Measurements from ENCODE around the gene BTRC.
"Not testable (repeated sequence)": the region's sequence is repeated elsewhere in the genome, so short reads cannot be mapped to it uniquely, and the experiment has no call there.

BTRC gene

DNA sequence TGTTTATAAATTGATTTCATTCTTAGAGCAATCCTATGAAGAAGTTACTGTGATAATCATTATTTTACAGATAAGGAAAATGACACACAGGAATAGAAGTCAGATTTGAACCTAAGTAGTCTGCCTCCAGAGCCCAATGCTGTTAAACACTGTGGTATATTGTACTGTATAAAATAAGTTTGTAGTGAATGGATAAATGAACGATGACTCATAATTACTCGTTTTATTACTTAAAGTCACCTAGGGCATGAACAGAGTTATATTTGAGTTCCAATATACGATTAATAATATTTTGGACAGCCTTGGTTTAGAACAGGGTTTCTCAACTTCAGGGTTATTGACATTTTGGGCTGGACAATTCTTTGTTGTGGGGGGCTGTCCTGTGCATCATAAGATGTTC, 7.8 kb upstream of the BTRC start:
- no peak for DNase-seq (ENCODE audit: low read depth in 2 of 3, low spot score in 1 of 3)

DNA sequence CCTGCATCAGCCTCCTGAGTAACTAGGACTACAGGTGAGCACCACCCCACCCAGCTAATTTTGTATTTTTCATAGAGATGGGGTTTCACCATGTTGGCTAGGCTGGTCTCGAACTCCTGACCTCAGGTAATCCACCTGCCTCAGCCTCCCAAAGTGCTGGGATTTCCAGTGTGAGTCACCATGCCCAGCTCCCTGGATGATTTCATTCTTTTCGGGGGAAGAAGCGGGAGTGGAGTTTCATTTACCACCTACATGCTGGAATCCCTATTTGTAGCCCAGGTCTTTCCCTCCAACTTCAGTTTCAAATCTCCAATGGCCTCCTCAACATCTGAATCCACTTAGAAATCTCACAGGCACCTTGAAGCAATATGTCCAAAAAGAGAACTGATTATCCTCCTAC, 2.9 kb upstream of the BTRC start:
- no peak for DNase-seq (ENCODE audit: low read depth in 2 of 3, low spot score in 1 of 3)

DNA sequence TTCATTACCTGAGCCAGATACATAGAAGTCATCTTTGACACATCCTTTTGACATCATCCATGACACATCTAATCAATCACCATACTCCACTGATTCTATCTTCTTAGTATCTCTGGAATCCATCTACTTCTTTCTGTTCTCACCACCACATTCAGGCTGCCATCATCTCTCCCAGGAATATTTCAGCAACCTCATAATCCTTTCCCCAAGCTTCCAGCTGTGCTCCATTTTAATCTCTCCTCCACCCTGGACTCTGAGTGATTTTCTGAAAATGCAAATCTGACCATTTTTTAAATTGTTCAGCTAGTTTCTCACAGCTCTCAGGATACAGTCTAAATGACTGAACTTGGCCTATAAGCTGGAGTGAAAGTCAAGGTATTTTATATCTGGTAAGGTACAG, 2.5 kb upstream of the BTRC start:
- no peak for DNase-seq (ENCODE audit: low read depth in 2 of 3, low spot score in 1 of 3)

DNA sequence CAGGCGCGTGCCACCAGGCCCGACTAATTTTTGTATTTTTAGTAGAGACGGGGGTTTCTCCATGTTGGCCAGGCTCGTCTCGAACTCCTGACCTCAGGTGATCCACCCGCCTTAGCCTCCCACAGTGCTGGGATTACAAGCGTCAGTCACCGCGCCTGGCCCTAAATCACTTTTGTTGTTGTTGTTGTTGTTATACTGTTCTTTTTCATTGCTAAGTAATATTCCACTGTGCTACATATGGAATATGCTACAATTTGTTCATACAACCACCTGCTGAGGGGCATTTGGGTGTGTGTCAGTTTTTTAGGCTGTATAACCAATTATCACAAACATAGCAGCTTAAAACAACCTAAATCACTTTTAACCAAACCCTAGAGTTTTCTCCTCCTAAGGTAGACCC, 1.1 kb upstream of the BTRC start:
- not testable (repeated sequence) for DNase-seq (ENCODE audit: low read depth in 2 of 3, low spot score in 1 of 3)

DNA sequence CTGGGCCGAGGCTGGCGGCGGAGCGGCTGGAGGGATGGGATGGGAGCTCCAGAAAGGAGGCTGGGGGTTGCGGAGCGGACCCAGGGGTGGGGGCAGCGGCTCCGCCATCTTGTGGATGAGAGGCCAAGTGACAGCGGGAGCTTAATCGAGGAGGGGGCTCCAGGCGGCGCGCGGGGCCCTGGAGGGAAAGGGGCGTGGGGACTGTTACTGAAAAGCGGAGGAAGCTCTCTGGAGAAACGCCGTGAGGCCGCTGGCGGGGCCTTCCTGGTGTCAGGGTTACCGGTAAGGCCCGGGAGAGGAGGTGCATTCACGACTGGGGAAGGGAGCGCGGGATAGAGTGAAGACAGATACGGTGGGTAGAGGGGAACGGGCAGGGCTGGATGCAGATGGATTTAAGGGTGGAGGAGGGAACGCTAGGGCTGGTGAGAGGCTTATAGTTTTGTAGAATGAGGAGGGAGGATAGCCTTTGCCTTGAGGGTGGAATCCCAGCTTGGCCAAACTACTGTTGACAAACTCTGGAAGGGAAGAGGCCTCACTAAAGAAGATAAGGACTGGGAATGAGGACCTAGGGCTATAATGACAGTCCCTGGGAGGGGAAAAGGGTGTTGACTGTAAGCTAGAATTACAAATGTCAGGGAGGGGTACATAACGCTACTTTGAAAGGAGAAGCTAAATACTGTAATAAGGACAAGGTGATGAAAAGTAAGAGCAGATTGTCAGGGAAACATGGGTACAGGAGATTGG, 535 bp downstream of the BTRC start:
- DNase-seq (ENCODE audit: low read depth in 2 of 3, low spot score in 1 of 3): peak; percentile 22 to 36 (median 23)

DNA sequence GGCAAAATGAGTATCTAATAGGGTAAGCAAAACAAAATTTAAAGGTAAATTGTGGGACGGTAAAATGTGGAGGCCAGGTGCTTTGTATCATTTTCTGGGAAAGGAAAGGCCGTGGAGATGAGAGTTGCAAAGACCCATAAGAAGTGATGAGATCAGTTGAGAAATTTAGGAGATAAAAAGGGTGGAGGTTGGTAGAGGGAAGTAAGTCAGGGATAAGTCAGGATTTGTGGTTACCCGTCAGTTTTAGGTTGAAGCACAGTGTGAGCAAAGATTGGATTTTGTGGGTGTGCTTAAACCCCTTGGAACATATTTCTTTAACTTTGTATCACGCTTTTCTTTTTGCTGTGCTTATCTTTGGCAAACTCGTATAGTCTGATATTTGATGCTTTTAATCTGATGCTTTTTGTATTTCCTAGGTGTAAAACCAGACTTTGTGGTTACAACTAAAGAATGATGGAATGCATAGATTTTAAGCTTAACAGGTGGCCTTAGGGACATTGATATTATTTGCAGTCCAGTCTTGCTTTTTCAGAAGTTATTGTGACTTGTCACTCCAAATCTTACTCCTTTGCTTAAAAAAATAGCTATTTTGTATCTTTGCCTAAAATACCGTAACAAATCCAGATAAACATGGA, 1.2 kb downstream of the BTRC start:
- no peak for DNase-seq (ENCODE audit: low read depth in 2 of 3, low spot score in 1 of 3)

DNA sequence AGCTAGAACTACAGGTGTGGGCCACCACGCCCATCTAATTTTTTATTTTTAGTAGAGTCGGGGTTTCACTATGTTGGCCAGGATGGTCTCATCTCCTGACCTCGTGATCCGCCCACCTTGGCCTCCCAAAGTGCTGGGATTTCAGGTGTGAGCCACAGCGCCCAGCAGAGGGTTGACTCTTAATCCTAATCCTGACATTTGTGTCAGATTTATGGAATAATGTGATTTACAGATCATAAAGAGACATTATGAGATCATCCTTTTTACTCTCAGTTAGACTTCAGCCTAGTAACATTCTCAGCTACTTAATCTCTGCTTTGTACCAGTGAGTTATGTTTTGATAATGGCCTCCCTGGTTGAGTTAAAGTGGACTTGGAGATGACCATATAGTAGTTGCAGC, 2.2 kb downstream of the BTRC start:
- DNase-seq (ENCODE audit: low read depth in 2 of 3, low spot score in 1 of 3): no peak

DNA sequence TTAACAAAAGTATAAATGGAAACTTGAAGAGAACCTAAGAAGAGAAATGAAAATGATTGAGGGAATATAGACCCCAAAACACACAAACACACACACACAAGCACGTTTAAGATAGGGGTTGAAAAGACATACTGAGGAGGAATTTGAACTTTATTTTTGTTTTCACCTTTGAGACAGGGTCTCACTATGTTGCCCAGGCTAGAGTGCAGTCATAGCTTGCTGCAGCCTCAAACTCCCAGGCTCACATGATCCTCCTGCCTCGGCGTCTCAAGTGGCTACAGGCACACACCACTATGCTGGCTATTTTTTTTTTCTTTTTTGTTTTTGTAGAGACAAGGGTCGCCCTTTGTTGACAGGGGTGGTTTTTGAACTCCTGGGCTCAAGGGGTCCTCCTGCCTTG, 4.0 kb downstream of the BTRC start:
- DNase-seq (ENCODE audit: low read depth in 2 of 3, low spot score in 1 of 3): no peak

DNA sequence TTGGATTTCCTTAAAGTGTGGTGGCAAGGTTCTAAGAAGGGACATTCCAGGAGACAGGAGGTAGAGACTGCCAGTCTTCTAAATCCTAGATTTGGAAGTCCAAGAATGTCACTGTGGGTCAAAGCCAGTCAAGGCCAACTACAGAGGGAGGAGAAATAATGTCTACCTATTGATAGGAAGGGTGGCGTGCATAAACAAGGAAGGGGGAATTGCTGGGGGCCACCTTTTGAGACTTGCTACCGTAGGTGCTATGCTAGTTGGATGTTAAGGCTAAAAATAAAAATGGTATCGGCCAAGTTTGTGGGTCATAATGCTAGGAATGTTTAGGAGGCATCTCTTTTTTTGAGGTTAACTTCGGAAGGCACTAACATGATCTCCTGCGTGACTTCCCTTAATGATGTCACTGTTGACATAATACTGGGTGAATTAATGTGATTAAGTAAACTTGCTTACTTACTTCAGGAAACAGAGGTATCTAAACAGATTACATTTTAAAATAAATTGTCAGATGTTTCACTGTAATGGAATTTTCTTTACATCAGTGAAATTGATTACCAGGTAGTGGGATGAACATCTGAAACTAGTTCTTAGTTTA, 4.8 kb downstream of the BTRC start:
- no peak for DNase-seq (ENCODE audit: low read depth in 2 of 3, low spot score in 1 of 3)

DNA sequence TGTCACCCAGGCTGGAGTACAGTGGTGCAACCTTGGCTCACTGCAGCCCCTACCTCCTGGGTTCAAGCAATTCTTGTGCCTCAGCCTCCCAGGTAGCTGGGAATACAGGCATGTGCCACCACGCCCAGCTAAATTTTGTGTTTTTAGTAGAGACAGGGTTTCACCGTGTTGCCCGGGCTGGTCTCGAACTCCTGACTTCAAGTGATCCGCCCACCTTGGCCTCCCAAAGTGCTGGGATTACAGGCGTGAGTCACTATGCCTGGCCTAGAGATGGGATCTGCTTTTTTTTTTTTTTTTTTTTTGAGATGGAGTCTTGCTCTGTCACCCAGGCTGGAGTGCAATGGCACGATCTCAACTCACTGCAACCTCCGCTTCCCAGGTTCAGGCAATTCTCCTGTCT, 6.1 kb downstream of the BTRC start:
- not testable (repeated sequence) for DNase-seq (ENCODE audit: low read depth in 2 of 3, low spot score in 1 of 3)

DNA sequence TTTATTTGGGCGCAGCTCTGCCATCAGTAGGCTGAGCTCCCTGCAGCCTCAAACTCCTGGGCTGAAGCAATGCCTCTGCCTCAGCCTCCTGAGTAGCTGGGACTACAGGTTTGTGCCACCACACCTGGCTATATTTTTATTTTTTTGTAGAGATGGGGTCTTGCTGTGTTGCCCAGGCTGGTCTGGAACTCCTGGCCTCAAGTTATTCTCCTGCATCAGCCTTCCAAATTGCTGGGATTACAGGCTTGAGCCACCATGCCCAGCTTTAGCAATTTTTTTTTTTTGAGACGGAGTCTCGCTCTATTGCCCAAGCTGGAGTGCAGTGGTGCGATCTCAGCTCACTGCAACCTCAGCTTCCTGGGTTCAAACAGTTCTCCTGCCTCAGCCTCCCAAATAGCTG, 6.9 kb downstream of the BTRC start:
- DNase-seq (ENCODE audit: low read depth in 2 of 3, low spot score in 1 of 3): not testable (repeated sequence)

DNA sequence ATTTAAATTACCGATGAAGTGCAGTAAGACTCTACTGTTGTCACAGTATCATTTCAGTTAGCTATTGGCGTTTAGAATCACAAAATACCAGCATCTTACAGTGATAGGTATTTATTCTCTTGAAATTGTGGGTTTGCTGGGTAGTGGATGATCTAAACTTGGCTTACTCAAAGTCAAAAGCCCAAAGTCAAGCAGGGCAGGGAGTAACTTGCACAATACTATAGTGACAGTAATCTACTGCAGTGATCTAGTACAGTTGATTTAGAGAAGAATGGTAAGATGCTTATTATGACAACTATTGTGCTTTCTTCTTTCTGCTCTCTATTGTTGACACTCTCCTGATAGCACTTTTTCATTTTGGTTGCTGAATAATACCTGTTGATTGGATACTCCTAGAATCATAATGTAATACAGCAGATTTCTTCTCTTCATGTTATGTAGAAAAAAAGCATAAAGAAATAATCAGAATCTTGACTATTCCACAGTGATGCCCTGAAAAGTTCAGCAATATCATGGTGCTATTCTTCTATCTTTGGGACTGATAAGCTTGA, 10.0 kb downstream of the BTRC start:
- DNase-seq (ENCODE audit: low read depth in 2 of 3, low spot score in 1 of 3): no peak

DNA sequence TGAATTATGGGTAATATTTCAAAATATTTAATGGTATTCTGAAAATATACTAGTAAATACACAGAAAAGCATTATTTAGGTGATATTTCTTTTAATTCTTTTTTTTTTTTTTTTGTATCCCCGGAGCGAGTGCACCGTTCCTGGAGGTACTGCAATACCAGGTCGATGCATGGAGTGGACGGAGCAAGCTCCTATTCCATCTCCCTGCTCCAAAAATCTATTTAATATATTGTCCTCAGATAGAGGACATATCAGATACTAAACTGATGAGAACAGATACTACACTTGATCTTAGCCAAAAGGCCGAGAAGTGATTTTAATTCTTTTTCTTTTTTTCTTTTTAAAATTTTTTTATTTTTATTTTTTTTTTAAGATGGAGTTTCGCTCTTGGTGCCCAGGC, 10.8 kb downstream of the BTRC start:
- no peak for DNase-seq (ENCODE audit: low read depth in 2 of 3, low spot score in 1 of 3)

DNA sequence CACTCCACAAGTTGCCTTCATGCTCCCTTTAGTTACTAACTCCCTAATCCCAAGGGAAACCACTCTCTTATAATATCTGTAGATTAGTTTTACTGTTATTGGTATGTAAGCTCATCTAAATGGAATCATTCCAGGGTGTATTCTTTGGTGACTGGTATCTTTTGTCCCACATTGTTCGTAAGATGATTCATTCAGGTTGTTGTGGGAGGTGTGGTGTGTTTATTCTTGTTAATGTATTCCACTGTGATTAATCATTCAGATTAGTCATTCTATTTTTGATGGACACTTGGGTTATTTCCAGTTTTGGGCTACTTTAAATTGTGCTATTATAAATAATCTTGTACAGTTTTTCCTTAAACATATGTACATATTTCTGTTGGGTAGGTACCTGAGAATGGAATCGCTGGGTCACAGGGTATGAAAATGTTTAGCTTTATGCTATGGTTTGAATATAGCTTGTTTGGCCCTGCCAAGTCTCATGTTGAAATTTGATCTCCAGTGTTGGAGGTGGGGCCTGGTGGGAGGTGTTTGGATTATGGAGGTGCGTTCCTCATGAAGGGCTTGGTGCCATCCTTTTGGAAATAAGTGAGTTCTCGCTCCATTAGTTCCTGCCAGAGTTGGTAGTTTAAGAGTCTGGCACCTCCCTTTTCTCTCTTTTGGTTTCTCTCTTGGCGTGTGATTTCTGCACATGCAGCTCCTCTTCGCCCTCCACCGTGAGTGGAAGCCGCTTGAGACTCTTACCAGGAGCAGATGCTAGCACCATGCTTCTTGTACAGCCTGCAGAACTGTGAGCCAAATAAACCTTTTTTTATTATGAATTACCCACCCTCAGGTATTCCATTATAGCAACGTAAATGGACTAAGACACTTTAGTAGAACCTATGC, 13.8 kb downstream of the BTRC start:
- no peak for DNase-seq (ENCODE audit: low read depth in 2 of 3, low spot score in 1 of 3)

DNA sequence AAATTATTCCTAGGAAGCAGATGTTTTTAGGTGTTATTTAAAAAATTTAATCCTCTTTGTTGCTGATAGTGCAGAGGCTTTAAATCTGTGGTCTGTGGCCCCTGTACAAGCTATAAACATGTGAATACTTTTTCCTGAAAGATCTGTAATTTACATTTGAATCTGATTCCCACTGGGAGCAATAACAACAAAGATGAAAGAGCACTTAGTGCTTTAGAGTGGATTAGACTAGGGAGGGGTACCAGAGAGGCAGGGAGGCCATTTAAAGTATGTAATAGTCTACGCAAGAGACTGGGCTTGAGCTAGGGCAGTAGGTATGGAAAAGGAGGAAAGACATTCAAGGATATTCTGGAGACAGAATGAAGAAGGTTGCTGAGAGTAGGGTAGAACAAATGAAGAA, 19.1 kb downstream of the BTRC start:
- DNase-seq (ENCODE audit: low read depth in 2 of 3, low spot score in 1 of 3): no peak

DNA sequence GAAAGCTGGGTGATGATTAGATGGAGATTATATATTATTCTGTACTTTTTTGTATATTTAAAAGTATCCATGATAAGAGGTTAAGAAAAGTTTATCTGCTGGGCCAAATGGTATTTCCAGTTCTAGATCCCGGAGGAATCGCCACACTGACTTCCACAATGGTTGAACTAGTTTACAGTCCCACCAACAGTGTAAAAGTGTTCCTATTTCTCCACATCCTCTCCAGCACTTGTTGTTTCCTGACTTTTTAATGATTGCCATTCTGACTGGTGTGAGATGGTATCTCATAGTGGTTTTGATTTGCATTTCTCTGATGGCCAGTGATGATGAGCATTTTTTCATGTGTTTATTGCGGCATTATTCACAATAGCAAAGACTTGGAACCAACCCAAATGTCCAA, 20.0 kb downstream of the BTRC start:
- not testable (repeated sequence) for DNase-seq (ENCODE audit: low read depth in 2 of 3, low spot score in 1 of 3)

DNA sequence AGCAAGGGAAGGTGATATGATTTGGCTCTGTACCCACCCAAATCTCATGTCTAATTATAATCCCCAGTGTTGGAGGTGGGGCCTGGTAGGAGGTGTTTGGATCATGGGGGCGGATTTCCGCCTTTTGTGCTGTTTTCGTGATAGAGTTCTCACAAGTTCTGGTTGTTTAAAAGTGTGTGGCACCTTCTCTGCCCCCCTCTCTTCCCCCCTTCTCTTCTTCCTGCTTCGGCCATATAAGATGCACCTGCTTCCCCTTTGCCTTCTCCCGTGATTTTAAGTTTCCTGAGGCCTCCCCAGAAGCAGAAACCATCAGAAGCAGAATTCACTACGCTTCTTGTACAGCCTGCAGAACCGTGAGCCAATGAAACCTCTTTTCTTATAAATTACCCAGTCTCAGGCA, 21.1 kb downstream of the BTRC start:
- no peak for DNase-seq (ENCODE audit: low read depth in 2 of 3, low spot score in 1 of 3)

DNA sequence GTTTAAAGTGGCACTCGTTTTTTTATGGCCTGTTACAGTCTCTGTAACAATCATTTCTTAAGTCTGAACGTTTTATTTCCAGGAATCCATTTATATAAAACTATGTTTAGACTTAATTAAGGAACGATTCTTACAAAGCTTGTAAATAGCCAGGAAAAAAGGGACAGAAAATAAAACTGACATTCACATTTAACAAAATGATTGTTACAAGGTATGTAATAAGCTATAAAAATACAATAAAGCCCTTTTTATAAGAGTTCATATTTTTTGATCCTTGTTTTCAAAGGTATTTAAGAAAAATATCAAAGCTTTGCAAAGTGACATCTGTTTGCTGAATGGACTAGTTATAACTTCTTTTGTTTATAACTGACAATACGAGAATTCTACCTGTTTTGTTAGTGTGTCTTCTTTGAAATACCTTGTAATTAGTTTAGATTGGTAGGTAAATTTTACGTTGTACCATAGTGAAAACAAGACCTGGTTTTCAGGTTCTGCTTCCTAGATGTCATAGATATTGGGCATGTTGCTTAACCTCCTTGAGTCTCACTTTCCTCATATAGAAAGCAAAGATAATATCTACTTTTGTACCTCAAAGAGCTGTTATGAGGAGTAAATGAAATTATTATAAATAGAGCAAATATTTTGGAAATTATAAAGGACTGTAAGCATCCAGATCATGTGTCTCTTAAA, 25.8 kb downstream of the BTRC start:
- DNase-seq (ENCODE audit: low read depth in 2 of 3, low spot score in 1 of 3): no peak

DNA sequence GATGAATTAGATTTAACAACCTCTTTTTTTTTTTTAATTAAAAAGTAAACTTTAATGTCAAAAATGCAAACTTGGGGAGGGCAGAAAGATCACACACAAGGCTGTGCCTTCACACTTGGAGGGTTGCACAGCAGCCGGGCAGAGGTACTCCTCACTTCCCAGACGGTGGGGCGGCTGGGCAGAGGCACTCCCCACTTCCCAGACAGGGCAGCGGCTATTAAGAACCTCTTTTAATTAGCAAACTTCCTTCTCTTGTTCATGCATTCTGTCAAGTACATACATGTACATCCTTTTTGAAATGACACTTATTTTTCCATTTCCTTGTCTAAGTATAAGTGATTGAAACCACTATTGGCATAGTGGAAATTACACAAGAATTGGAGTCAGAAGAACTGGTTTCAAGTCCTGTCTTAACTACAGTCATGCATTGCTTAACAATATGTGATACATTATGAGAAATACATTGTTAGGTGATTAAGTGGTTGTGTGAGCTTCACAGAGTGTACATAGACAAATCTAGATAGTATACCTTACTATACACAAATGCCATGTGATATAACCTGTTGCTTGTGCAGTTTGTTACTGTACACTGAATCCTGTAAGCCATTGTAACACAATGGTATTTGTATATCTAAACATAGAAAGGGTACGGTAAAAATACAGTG, 26.5 kb downstream of the BTRC start:
- no peak for DNase-seq (ENCODE audit: low read depth in 2 of 3, low spot score in 1 of 3)

All from stimulated activated CD4-positive, alpha-beta T cell treated with anti-CD3 and anti-CD28 coated beads, Interleukin-12 subunit alpha, Interleukin-12 subunit beta, amount 100 ng/mL, for 48 hours (primary cell).